SK-N-SH (cell line): ENCODE results near the gene FCRL2. TPM values are rescaled to one million over a fixed set of nuclear protein-coding genes. Genes with fewer than 3 reads are reported as not detected.

Source experiments
- CTCF ChIA-PET: fragments of 300-600, 350-600 bp; formaldehyde crosslinking; extraction: SDS; loops from one replicate; lab custom pipeline; 2021; lab: Yijun Ruan, JAX
- POLR2A ChIA-PET: fragments of 350-600 bp; sonication (Branson Sonifier 250); formaldehyde crosslinking; extraction: SDS; loops from one replicate; lab custom pipeline; 2020; ENCODE audit warnings: antibody characterized with exemption, inconsistent platforms; lab: Yijun Ruan, JAX
- DNase-seq: peaks from one replicate; pipeline ENCODE4 v3.0.0; 2012
- H2AFZ ChIP-seq: fragments of 200-600 bp; sonication (generic); 2 replicates; pipeline ENCODE4 v1.8.1; 2016; ENCODE audit warnings: antibody characterized with exemption, mild to moderate bottlenecking, low read depth
- H3F3A ChIP-seq: fragments of 200-600 bp; sonication (generic); replicated peaks from 2 replicates; pipeline ENCODE3; 2016; ENCODE audit warnings: antibody characterized with exemption, mild to moderate bottlenecking; ENCODE audit not compliant: insufficient read depth
- H3K27ac ChIP-seq, 2 experiments: fragments of 200-500 bp in 1 of 2; fragments of 200-600 bp in 1 of 2; sonication (Bioruptor generic) in 1 of 2; sonication (generic), shearing (Covaris generic) in 1 of 2; 2 replicates each; pipeline versions ENCODE4 v1.5.1 to v1.6.1; 2014 to 2016; ENCODE audit warnings: low read depth in 2 of 2, inconsistent platforms in 1 of 2, low read length in 1 of 2, mild to moderate bottlenecking in 1 of 2, mixed read lengths in 1 of 2
- H3K27me3 ChIP-seq: fragments of 200-600 bp; sonication (generic), shearing (Covaris generic); 2 replicates; pipeline ENCODE4 v1.6.1; 2016; ENCODE audit warnings: mixed run types; ENCODE audit not compliant: insufficient read depth
- H3K36me3 ChIP-seq, 2 experiments: fragments of 200-500 bp in 1 of 2; fragments of 200-600 bp in 1 of 2; sonication (Bioruptor generic) in 1 of 2; sonication (generic) in 1 of 2; replicated peaks in 1 of 2; 2 replicates each; pipeline versions ENCODE3 to v1.5.1; 2014 to 2016; ENCODE audit warnings: low read length in 1 of 2, mild to moderate bottlenecking in 1 of 2; ENCODE audit not compliant: insufficient read depth in 2 of 2, control insufficient read depth in 1 of 2
- H3K4me1 ChIP-seq, 2 experiments: fragments of 200-500 bp in 1 of 2; fragments of 200-600 bp in 1 of 2; sonication (Bioruptor generic) in 1 of 2; sonication (generic), shearing (Covaris generic) in 1 of 2; 2 replicates each; pipeline versions ENCODE4 v1.5.1 to v1.6.1; 2014 to 2016; ENCODE audit warnings: low read depth in 1 of 2, low read length in 1 of 2, mixed run types in 1 of 2; ENCODE audit not compliant: insufficient read depth in 2 of 2, control insufficient read depth in 1 of 2
- H3K4me2 ChIP-seq: fragments of 200-600 bp; sonication (generic), shearing (Covaris generic); 2 replicates; pipeline ENCODE4 v1.6.1; 2017; ENCODE audit warnings: mixed run types
- H3K4me3 ChIP-seq, 2 experiments: fragments of 200-500 bp in 1 of 2; fragments of 200-600 bp in 1 of 2; sonication (Bioruptor generic) in 1 of 2; sonication (generic), shearing (Covaris generic) in 1 of 2; 2 replicates each; pipeline versions ENCODE4 v1.5.1 to v1.8.1; 2014 to 2016; ENCODE audit warnings: low read depth in 2 of 2, inconsistent platforms in 1 of 2, low read length in 1 of 2, mild to moderate bottlenecking in 1 of 2, mixed read lengths in 1 of 2, moderate library complexity in 1 of 2
- H3K79me2 ChIP-seq: fragments of 200-600 bp; sonication (generic); 2 replicates; pipeline ENCODE4 v1.8.1; 2017; ENCODE audit warnings: mild to moderate bottlenecking; ENCODE audit not compliant: insufficient read depth
- H3K9ac ChIP-seq: fragments of 200-600 bp; sonication (generic); 2 replicates; pipeline ENCODE4 v1.6.1; 2017; ENCODE audit warnings: mixed run types
- H3K9me2 ChIP-seq: fragments of 200-600 bp; sonication (generic); 2 replicates; pipeline ENCODE4 v1.6.1; 2017; ENCODE audit warnings: mixed run types
- H3K9me3 ChIP-seq: fragments of 200-600 bp; sonication (generic); 2 replicates; pipeline ENCODE4 v1.6.1; 2017; ENCODE audit warnings: mixed run types, mild to moderate bottlenecking, moderate library complexity
- H4K20me1 ChIP-seq: fragments of 200-600 bp; sonication (generic); 2 replicates; pipeline ENCODE4 v1.6.1; 2017; ENCODE audit warnings: mild to moderate bottlenecking, mixed run types; ENCODE audit not compliant: insufficient read depth
- CTCF ChIP-seq: fragments of 200-600 bp; sonication (generic); IDR thresholded peaks from 2 replicates; pipeline ENCODE4 v1.6.1; 2017; ENCODE audit warnings: antibody characterized with exemption, mild to moderate bottlenecking, moderate library complexity
- ELF1 ChIP-seq: IDR thresholded peaks from 2 replicates; pipeline ENCODE4 v1.4.0; 2012
- EP300 ChIP-seq, 2 experiments: IDR thresholded peaks; 2 replicates each; pipeline versions ENCODE4 v1.4.0 to v1.6.1; 2012; ENCODE audit warnings: borderline replicate concordance in 1 of 2, low read depth in 1 of 2, low read length in 1 of 2
- FOSL2 ChIP-seq: IDR thresholded peaks from 2 replicates; pipeline ENCODE4 v1.4.0; 2012; ENCODE audit warnings: low read depth, mild to moderate bottlenecking, moderate library complexity, borderline replicate concordance
- FOXM1 ChIP-seq: IDR thresholded peaks from 2 replicates; pipeline ENCODE4 v1.4.0; 2012; ENCODE audit warnings: low read depth, mild to moderate bottlenecking
- GABPA ChIP-seq: IDR thresholded peaks from 2 replicates; pipeline ENCODE4 v1.4.0; 2012; ENCODE audit warnings: low read depth, mild to moderate bottlenecking
- MAX ChIP-seq: IDR thresholded peaks from 2 replicates; pipeline ENCODE4 v1.4.0; 2012; ENCODE audit warnings: low read depth
- PBX3 ChIP-seq: IDR thresholded peaks from 2 replicates; pipeline ENCODE4; 2012
- RAD21 ChIP-seq: IDR thresholded peaks from 2 replicates; pipeline ENCODE4 v1.6.1; 2012; ENCODE audit warnings: mild to moderate bottlenecking, low read length
- REST ChIP-seq: IDR thresholded peaks from 2 replicates; pipeline ENCODE4 v1.6.1; 2012; ENCODE audit warnings: mild to moderate bottlenecking, low read depth, low read length, moderate library complexity
- SIN3A ChIP-seq: IDR thresholded peaks from 2 replicates; pipeline ENCODE4 v1.6.1; 2012; ENCODE audit warnings: low read depth, mild to moderate bottlenecking, low read length, moderate library complexity, borderline replicate concordance
- USF1 ChIP-seq: IDR thresholded peaks from 2 replicates; pipeline ENCODE4 v1.4.0; 2012; ENCODE audit warnings: low read depth, borderline replicate concordance
- WGBS: methylation state at CpG from one replicate; pipeline ENCODE4 v1.1.6; 2017; ENCODE audit warnings: low lambda C conversion rate; 5-methylcytosine and 5-hydroxymethylcytosine counted together
- polyA plus RNA-seq, 3 experiments: library from polyadenylated mRNA; depleted of rRNA; stranded (reverse); fragments of >200 nt; gene quantifications; 2 replicates each; pipeline ENCODE4 v1.2.3, GENCODE V29; 2012

The FCRL2 gene
- polyA plus RNA-seq, 1 of the 3 experiments (the other 2 are of a cell fraction), result not detected

GRCh38 chr1:157813269-157813668 lies 36.3 kb upstream of the FCRL2 start:
- H3K9me3 ChIP-seq, result peaks cover 3% of the 10 kb centered on the region; the same call in 1 of the 2 replicates
- WGBS, result 3% methylated on average over 1 of the region's 1 CpG
- no peak for DNase-seq
- H3K27ac ChIP-seq, result no peak overlapping the region
- ChIA-PET POLR2A (no interaction called here), CTCF (no interaction called here)
- H4K20me1 ChIP-seq, result no peaks in the 10 kb centered on the region
- H3K4me2 ChIP-seq, result no peak overlapping the region
- H3K4me3 ChIP-seq, result no peak overlapping the region
- H3K4me1 ChIP-seq, result no peaks in the 10 kb centered on the region
- H2AFZ ChIP-seq, result no peak overlapping the region
- no peak for TF ChIP-seq FOXM1
- no peak for TF ChIP-seq REST
- TF ChIP-seq CTCF, result no peak
- TF ChIP-seq SIN3A, result no peak
- no peak for TF ChIP-seq EP300 (IDR thresholded peaks at IDR 0.05; ENCODE audit: borderline replicate concordance in 1 of 2, low read depth in 1 of 2, low read length in 1 of 2)
- H3K27me3 ChIP-seq, result no peaks in the 10 kb centered on the region
- no peaks in the 10 kb centered on the region for H3F3A ChIP-seq
- H3K9ac ChIP-seq, result no peak overlapping the region
- H3K9me2 ChIP-seq, result no peaks in the 10 kb centered on the region
- no peaks in the 10 kb centered on the region for H3K36me3 ChIP-seq
- H3K79me2 ChIP-seq, result no peaks in the 10 kb centered on the region

GRCh38 chr1:157806431-157807149 lies 29.7 kb upstream of the FCRL2 start:
- ChIA-PET CTCF (no interaction called here), POLR2A (no interaction called here)
- H3K27me3 ChIP-seq, result no peaks in the 10 kb centered on the region; the same call in none of the 2 replicates
- no peaks in the 10 kb centered on the region for H3F3A ChIP-seq
- H3K4me1 ChIP-seq, result no peaks in the 10 kb centered on the region
- DNase-seq, result no peak
- no peak overlapping the region for H3K27ac ChIP-seq
- 6% methylated on average over 4 of the region's 6 CpGs for WGBS
- no peaks in the 10 kb centered on the region for H3K9me3 ChIP-seq
- H3K4me2 ChIP-seq, result no peak overlapping the region
- no peaks in the 10 kb centered on the region for H3K79me2 ChIP-seq
- H3K36me3 ChIP-seq, result no peaks in the 10 kb centered on the region
- no peak overlapping the region for H3K9ac ChIP-seq
- no peak overlapping the region for H3K4me3 ChIP-seq
- TF ChIP-seq ELF1 (no peak), GABPA (no peak), CTCF (no peak), FOSL2 (no peak), USF1 (no peak), MAX (no peak), RAD21 (no peak), EP300 (IDR thresholded peaks at IDR 0.05; ENCODE audit: borderline replicate concordance in 1 of 2, low read depth in 1 of 2, low read length in 1 of 2) (no peak), PBX3 (no peak)
- H4K20me1 ChIP-seq, result no peaks in the 10 kb centered on the region
- H2AFZ ChIP-seq, result no peak overlapping the region
- H3K9me2 ChIP-seq, result no peaks in the 10 kb centered on the region
